ENCODE results near the gene ISX.
A peak's percentile ranks its signal among the peaks of the same experiment; 100 is the strongest.

ISX gene

GRCh38 chr22:35065796-35066218, at the start of gene ISX:
Gene ISX, plus strand, starts transcription at chr22:35066158. Its CDS starts 930 bp downstream, at chr22:35067088.
- no peak for TF ChIP-seq CTCF (IDR thresholded peaks at IDR 0.05)
- TF ChIP-seq ZFX (IDR thresholded peaks at IDR 0.05; ENCODE audit: borderline replicate concordance): no peak
- H3K27ac ChIP-seq: no peak within 1 kb of the TSS

GRCh38 chr22:35016909-35017308, 49.0 kb upstream of the ISX start:
- no peak for TF ChIP-seq CTCF (IDR thresholded peaks at IDR 0.05)
- TF ChIP-seq ZFX (IDR thresholded peaks at IDR 0.05; ENCODE audit: borderline replicate concordance): no peak
- H3K27ac ChIP-seq: no peak overlapping the region

- no peak overlapping the region for H3K27ac ChIP-seq
- TF ChIP-seq CTCF (IDR thresholded peaks at IDR 0.05) (no peak), ZFX (IDR thresholded peaks at IDR 0.05; ENCODE audit: borderline replicate concordance) (no peak)
Measured at GRCh38 chr22:35018995-35019394, 47.0 kb upstream of the ISX start.

GRCh38 chr22:35020517-35020916, 45.4 kb upstream of the ISX start:
- TF ChIP-seq ZFX (IDR thresholded peaks at IDR 0.05; ENCODE audit: borderline replicate concordance) (no peak), CTCF (IDR thresholded peaks at IDR 0.05) (no peak)
- H3K27ac ChIP-seq: no peak overlapping the region

- TF ChIP-seq ZFX (IDR thresholded peaks at IDR 0.05; ENCODE audit: borderline replicate concordance) (no peak), CTCF (IDR thresholded peaks at IDR 0.05) (no peak)
- H3K27ac ChIP-seq: no peak overlapping the region
Measured at GRCh38 chr22:35021161-35021560, 44.8 kb upstream of the ISX start.

GRCh38 chr22:35022291-35022690, 43.7 kb upstream of the ISX start:
- no peak overlapping the region for H3K27ac ChIP-seq
- TF ChIP-seq ZFX (IDR thresholded peaks at IDR 0.05; ENCODE audit: borderline replicate concordance) (no peak), CTCF (IDR thresholded peaks at IDR 0.05) (no peak)

- H3K27ac ChIP-seq: no peak overlapping the region
- TF ChIP-seq ZFX (IDR thresholded peaks at IDR 0.05; ENCODE audit: borderline replicate concordance) (no peak), CTCF (IDR thresholded peaks at IDR 0.05) (peak; percentile 88)
Measured at GRCh38 chr22:35023692-35024363, 42.1 kb upstream of the ISX start.
